Stomach (tissue), 4 donors: Measurements from ENCODE around the gene NANS.

Experiments
- CTCF ChIP-seq, 7 experiments: fragments of 450-650 bp in 4 of 7; fragments of 200-600 bp in 3 of 7; sonication (generic) in 3 of 7; IDR thresholded peaks; one replicate each; pipeline ENCODE4 v1.5.1; 2016 to 2019; ENCODE audit warnings: antibody characterized with exemption in 7 of 7, control low read depth in 2 of 7, mild to moderate bottlenecking in 1 of 7
- EP300 ChIP-seq: sonication (generic); formaldehyde crosslinking; IDR thresholded peaks from one replicate; pipeline ENCODE4 v1.6.1; 2017; ENCODE audit warnings: antibody characterized with exemption
- POLR2A ChIP-seq, 4 donors: fragments of 450-650 bp; IDR thresholded peaks; one replicate each; pipeline ENCODE4 v1.6.1; 2016; ENCODE audit warnings: antibody characterized with exemption in 4 of 4, control low read depth in 2 of 4, mild to moderate bottlenecking in 1 of 4, moderate library complexity in 1 of 4
- POLR2AphosphoS5 ChIP-seq, 3 donors: sonication (generic); formaldehyde crosslinking; IDR thresholded peaks; one replicate each; pipeline ENCODE4 v1.6.1; 2016; ENCODE audit warnings: antibody characterized with exemption in 3 of 3

DNA sequence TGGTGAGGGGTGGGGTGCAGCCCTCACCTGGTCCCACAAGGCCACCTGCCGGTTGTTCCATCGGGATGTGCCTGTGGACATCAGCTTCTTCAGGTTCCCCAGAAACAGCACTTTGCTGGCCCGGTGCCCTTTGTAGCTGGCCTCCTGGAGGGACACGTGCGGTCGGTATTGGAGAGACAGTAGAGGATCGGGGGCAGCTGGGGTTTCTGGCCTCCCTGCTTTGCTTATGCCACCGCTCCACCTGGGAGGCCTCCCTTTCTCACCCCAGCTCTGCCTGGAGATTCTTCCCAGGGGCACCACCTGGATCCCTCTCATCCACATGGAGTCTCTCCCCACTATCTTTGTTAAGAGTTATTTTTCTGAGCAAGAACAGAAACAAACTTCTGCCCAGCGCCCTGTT lies 75.6 kb downstream of the NANS start:
- TF ChIP-seq CTCF (IDR thresholded peaks at IDR 0.05) (no peak), EP300 (no peak), POLR2A (IDR thresholded peaks at IDR 0.05) (no peak), POLR2AphosphoS5 (IDR thresholded peaks at IDR 0.05) (no peak)
